AG04449 (cell line): ENCODE results near the gene MCFD2.
A peak's percentile ranks its signal among the peaks of the same experiment; 100 is the strongest.

Experiments
- CTCF ChIA-PET: fragments of 350-600 bp; formaldehyde crosslinking; extraction: SDS; loops from one replicate; lab custom pipeline; 2021; ENCODE audit warnings: antibody characterized with exemption; lab: Yijun Ruan, JAX
- POLR2A ChIA-PET: fragments of 400-600, 350-600 bp; formaldehyde crosslinking; extraction: SDS; loops from one replicate; lab custom pipeline; 2020; ENCODE audit warnings: antibody characterized with exemption, inconsistent platforms; lab: Yijun Ruan, JAX
- DNase-seq: peaks from one replicate; pipeline ENCODE4 v3.0.0-alpha.2; 2010; ENCODE audit warnings: low read depth, low spot score
- H3K4me3 ChIP-seq: 2 replicates; pipeline ENCODE4 v1.5.1; 2011; ENCODE audit warnings: low read depth, mild to moderate bottlenecking, control low read depth, low read length
- TF ChIP-seq, protein P1 (sequence below): IDR thresholded peaks from one replicate; pipeline ENCODE4 v1.5.1; 2011; ENCODE audit warnings: mild to moderate bottlenecking, moderate library complexity, low read length, control low read depth, inconsistent platforms; ENCODE audit not compliant: insufficient read depth; ENCODE audit errors: missing control alignments

MCFD2 gene

DNA sequence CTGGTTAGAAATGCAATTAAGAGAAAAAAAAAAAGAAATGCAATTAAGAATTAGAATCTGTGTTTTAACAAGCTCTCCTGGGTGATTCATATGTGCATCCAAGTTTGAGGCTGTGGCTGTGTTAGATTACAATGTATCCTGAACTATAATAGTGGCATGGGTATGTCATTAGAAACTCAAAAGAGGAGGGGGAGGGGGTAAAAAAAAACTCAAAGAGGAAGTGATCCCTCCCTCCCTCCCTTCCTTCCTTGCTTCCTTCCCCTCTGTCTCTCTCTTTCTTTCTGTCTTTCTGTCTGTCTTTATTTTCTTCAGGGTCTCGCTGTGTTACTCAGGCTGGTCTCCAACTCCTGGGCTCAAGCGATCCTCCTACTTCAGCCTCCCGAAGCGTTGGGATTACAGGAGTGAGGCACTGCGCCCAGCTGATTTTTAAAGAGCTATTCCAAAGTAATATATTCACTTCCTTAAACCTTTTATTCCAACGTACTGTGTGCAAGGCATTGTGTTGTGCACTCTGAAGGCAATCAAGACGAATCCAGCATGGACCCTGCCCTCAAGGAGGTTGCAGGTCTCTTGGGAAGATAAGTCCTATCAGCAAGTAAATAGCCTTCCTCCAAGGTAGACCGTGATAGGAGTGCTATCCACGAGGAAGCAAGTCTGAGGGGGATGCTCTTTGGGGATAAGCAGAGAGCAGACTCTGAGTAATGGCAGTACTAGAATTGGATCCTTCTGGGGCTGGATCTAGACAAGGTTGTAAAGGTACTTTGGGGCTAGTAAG is 35.9 kb upstream of the MCFD2 start:
- CTCF ChIA-PET, result interaction anchor here (0.6 to 1.8 kb wide), 4 partner anchors 11 to 317 kb away, joined by 3 to 6 read pairs (median 3); no protein-coding TSS in a partner anchor
- POLR2A ChIA-PET, result interaction anchor here (0.6 kb wide), 1 partner anchor 16 kb away, joined by 3 read pairs; no protein-coding TSS in a partner anchor
- TF ChIP-seq, protein P1, sequence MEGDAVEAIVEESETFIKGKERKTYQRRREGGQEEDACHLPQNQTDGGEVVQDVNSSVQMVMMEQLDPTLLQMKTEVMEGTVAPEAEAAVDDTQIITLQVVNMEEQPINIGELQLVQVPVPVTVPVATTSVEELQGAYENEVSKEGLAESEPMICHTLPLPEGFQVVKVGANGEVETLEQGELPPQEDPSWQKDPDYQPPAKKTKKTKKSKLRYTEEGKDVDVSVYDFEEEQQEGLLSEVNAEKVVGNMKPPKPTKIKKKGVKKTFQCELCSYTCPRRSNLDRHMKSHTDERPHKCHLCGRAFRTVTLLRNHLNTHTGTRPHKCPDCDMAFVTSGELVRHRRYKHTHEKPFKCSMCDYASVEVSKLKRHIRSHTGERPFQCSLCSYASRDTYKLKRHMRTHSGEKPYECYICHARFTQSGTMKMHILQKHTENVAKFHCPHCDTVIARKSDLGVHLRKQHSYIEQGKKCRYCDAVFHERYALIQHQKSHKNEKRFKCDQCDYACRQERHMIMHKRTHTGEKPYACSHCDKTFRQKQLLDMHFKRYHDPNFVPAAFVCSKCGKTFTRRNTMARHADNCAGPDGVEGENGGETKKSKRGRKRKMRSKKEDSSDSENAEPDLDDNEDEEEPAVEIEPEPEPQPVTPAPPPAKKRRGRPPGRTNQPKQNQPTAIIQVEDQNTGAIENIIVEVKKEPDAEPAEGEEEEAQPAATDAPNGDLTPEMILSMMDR, result no peak
- no peak overlapping the region for H3K4me3 ChIP-seq
- no peak for DNase-seq

DNA sequence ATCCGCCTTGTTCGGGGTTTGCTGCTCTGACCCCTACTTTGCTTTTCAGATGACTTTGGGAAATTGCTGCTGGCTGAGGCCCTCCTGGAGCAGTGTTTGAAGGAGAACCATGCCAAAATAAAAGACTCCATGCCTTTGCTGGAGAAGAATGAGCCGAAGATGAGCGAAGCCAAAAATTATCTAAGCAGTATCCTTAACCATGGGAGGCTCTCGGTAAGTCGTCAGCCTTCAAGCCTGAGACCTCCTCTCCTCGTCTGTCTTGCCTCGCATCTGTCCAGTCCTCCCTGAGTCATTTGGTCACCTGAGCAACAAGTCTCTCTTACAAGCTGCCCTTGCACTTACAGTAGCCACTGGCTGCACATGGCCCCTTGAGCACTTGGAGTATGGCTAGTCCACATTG is 34.7 kb upstream of the MCFD2 start:
- DNase-seq, result no peak
- CTCF ChIA-PET, result no interaction called here
- POLR2A ChIA-PET, result no interaction called here
- H3K4me3 ChIP-seq, result no peak overlapping the region
- TF ChIP-seq, protein P1, result no peak

DNA sequence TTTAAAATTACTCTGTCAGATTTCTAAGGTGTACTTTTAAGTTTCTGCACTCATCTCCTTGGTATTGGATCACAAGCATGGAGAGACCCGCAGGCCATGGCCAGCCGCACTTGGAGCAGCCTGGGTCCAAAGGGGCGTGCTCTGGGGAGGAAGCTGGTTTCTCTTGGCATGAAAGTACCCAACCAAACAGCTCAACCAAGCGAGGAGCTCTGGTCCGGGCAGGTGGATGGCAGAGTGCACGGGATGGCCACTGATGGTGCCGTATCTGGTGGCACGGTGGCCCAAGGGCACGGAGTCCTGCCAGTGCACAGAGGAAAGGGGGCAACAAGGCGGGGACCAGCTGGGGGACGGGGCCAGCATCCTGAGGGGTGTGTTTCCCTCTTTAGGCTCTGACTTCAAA is 32.2 kb upstream of the MCFD2 start:
- ChIA-PET CTCF (no interaction called here), POLR2A (interaction anchor here (0.7 kb wide), 1 partner anchor 911 kb away, joined by 3 read pairs; no protein-coding TSS in a partner anchor)
- DNase-seq, result no peak
- H3K4me3 ChIP-seq, result no peak overlapping the region
- TF ChIP-seq, protein P1, result no peak

DNA sequence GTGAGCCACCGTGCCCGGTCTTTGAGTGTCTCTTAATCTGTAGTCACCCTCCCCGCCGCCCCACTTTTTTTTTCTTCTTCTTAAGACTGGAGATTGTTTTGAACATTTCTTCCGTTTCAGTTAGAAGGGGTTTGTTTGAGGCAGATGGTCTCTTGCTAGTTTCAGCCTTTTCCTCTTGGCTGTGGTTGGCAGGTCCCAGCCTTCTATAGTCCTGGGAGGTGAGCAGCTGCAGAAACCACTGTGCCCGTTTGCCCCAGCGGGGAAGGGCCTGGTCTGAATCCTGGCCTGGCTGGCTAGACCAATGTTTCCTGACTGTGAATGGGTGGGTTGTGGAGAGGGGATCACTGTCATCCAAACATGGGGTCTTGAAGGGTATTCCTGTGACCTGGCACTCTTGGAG is 30.1 kb upstream of the MCFD2 start:
- no peak for DNase-seq
- POLR2A ChIA-PET, result no interaction called here
- TF ChIP-seq, protein P1, result no peak
- H3K4me3 ChIP-seq, result no peak overlapping the region
- CTCF ChIA-PET, result interaction anchor here (1.1 kb wide), 1 partner anchor 12 kb away, joined by 4 read pairs; no protein-coding TSS in a partner anchor

DNA sequence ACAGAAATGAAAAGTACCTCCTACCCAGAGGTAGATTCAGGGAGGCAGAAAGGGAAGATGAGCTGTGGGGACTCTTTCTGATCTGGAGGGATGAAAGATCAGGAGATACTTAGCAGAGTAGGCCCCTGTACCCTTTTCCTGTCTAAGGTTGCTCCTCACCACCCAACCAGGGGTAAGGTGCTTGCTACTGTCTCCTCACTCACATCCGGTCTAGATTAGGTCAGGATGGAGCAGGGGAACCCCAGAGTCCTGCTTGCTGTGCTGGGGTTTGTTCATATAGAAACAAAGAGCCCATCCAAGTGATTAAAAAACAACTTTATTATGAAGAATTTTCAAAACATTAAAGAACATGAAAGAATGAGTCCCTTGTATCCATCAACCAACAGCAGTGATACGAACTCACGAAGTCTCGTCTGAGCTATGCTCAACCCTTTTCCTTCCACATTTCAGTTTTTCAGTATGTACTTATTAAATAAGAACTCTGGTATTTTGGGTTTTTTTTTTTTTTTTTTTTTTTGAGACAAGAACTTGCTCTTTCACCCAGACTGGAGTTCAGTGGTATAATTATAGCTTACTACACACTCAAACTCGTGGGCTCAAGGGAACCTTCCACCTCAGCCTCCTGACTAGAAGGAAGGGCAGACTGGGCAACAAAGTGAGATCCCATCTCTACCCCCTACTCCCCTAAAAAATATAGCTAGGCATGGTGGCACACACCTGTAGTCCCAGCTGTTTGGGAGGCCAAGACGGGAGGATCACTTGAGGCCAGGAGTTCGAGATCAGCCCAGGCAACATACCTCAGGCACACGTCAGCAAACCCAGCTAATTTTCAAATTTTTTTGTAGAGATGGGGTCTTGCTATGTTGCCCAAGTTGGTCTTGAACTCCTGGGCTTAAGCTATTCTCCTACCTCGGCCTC is 28.5 kb upstream of the MCFD2 start:
- POLR2A ChIA-PET, result interaction anchor here (0.6 kb wide), 1 partner anchor 29 kb away, joined by 4 read pairs; no protein-coding TSS in a partner anchor
- CTCF ChIA-PET, result interaction anchor here (0.9 to 1.9 kb wide), 5 partner anchors 9 to 379 kb away, joined by 3 to 6 read pairs (median 4); no protein-coding TSS in a partner anchor
- TF ChIP-seq, protein P1, result no peak
- peak overlapping the region; percentile 4; the same call in 1 of the 2 replicates for H3K4me3 ChIP-seq
- no peak for DNase-seq
